HCT116 (cell line): Measurements from ENCODE around the gene POLA1. TPM values are rescaled to one million over a fixed set of nuclear protein-coding genes. Genes with fewer than 3 reads are reported as not detected.

Experiments used
- ATAC-seq: fragments of 200-7000 bp; cut with Tn5 transposase; 2 replicates; pipeline ENCODE4 v1.9.1; 2020; ENCODE audit warnings: mild to moderate bottlenecking, moderate library complexity
- BruUV-seq: library from RNA; stranded (reverse); fragments of 400-500 nt; replicated peaks from 2 replicates; lab custom pipeline; 2021; lab: Mats Ljungman, UMichigan
- CTCF ChIA-PET: fragments of 300-600 bp; sonication (Branson Sonifier 250); formaldehyde crosslinking; loops from one replicate; lab custom pipeline; 2021; ENCODE audit warnings: antibody characterized with exemption; lab: Charles Lee
- POLR2A ChIA-PET: fragments of 300-600, 350-600 bp; sonication (Branson Sonifier 250); formaldehyde crosslinking; loops from one replicate; lab custom pipeline; 2021; ENCODE audit warnings: antibody characterized with exemption; lab: Charles Lee
- RAD21 ChIA-PET, 2 experiments: fragments of 300-600 bp; sonication (Branson Sonifier 250); formaldehyde crosslinking; loops; one replicate each; lab custom pipeline; 2023; ENCODE audit warnings: low total read pairs in 2 of 2; ENCODE audit not compliant: uncharacterized antibody in 2 of 2, unreplicated experiment in 2 of 2, low non-redundant PET in 1 of 2; lab: Charles Lee
- DNase-seq: peaks from one replicate; pipeline ENCODE4 v3.0.0-alpha.2; 2010; ENCODE audit warnings: low read depth, low spot score
- H2AFZ ChIP-seq: fragments of 200-600 bp; shearing (Covaris generic), sonication (generic); 2 replicates; pipeline ENCODE4 v1.6.1; 2017; ENCODE audit warnings: low read depth, mixed run types, mixed read lengths, antibody characterized with exemption, low read length; ENCODE audit not compliant: poor library complexity, severe bottlenecking
- H3K27ac ChIP-seq: 2 replicates; pipeline ENCODE4 v1.5.1; 2012; ENCODE audit warnings: low read depth, low read length
- H3K27me3 ChIP-seq: fragments of 200-600 bp; sonication (generic); 2 replicates; pipeline ENCODE4 v1.6.1; 2016; ENCODE audit warnings: mixed run types, low read length, mixed read lengths; ENCODE audit not compliant: insufficient read depth
- H3K36me3 ChIP-seq, 2 experiments: fragments of 200-500 bp in 1 of 2; fragments of 200-600 bp in 1 of 2; sonication (Bioruptor generic) in 1 of 2; sonication (generic) in 1 of 2; 2 replicates each; pipeline versions ENCODE4 v1.5.1 to v1.6.1; 2014 to 2016; ENCODE audit warnings: low read length in 2 of 2, inconsistent platforms in 1 of 2, mixed read lengths in 1 of 2, mixed run types in 1 of 2; ENCODE audit not compliant: insufficient read depth in 2 of 2, control insufficient read depth in 1 of 2
- H3K4me1 ChIP-seq, 2 experiments: fragments of 200-600 bp in 1 of 2; sonication (generic) in 1 of 2; 2 replicates each; pipeline versions ENCODE4 v1.5.1 to v1.6.1; 2012 to 2017; ENCODE audit warnings: low read length in 2 of 2, inconsistent platforms in 1 of 2, mild to moderate bottlenecking in 1 of 2, mixed read lengths in 1 of 2, mixed run types in 1 of 2, moderate library complexity in 1 of 2; ENCODE audit not compliant: insufficient read depth in 2 of 2, control insufficient read depth in 1 of 2
- H3K4me2 ChIP-seq: fragments of 200-600 bp; sonication (generic); 2 replicates; pipeline ENCODE4 v1.6.1; 2017; ENCODE audit warnings: mixed run types, low read length, mixed read lengths
- H3K4me3 ChIP-seq, 2 experiments: fragments of 200-600 bp in 1 of 2; sonication (generic) in 1 of 2; replicated peaks in 1 of 2; 2 replicates each; pipeline ENCODE4 v1.5.1; 2011 to 2016; ENCODE audit warnings: low read length in 2 of 2, control low read depth in 1 of 2, low read depth in 1 of 2, mild to moderate bottlenecking in 1 of 2, mixed read lengths in 1 of 2, mixed run types in 1 of 2
- H3K79me2 ChIP-seq: fragments of 200-600 bp; sonication (generic); 2 replicates; pipeline ENCODE4 v1.6.1; 2017; ENCODE audit warnings: mild to moderate bottlenecking, mixed run types, low read length, moderate library complexity, mixed read lengths; ENCODE audit not compliant: insufficient read depth
- H3K9ac ChIP-seq: fragments of 200-600 bp; sonication (generic); 2 replicates; pipeline ENCODE4 v1.6.1; 2016; ENCODE audit warnings: low read length, mixed read lengths
- H3K9me2 ChIP-seq: fragments of 200-600 bp; sonication (generic), shearing (Covaris generic); 2 replicates; pipeline ENCODE4 v1.6.1; 2017; ENCODE audit warnings: mixed run types, mild to moderate bottlenecking, moderate library complexity; ENCODE audit not compliant: insufficient read depth
- H3K9me3 ChIP-seq, 2 experiments: fragments of 200-500 bp in 1 of 2; fragments of 200-600 bp in 1 of 2; sonication (Bioruptor generic) in 1 of 2; sonication (generic) in 1 of 2; 2 replicates each; pipeline ENCODE4 v1.6.1; 2014 to 2017; ENCODE audit warnings: low read length in 2 of 2, mixed read lengths in 2 of 2, inconsistent platforms in 1 of 2, low read depth in 1 of 2, mild to moderate bottlenecking in 1 of 2, mixed run types in 1 of 2, moderate library complexity in 1 of 2; ENCODE audit not compliant: control insufficient read depth in 1 of 2, insufficient read depth in 1 of 2
- H4K20me1 ChIP-seq: fragments of 200-600 bp; sonication (generic), shearing (Covaris generic); 2 replicates; pipeline ENCODE4 v1.6.1; 2017; ENCODE audit warnings: mixed run types, mild to moderate bottlenecking, moderate library complexity; ENCODE audit not compliant: insufficient read depth
- CBX3 ChIP-seq: IDR thresholded peaks from 2 replicates; pipeline ENCODE4 v1.6.1; 2012; ENCODE audit warnings: low read depth
- CEBPB ChIP-seq: IDR thresholded peaks from 2 replicates; pipeline ENCODE4 v1.6.1; 2012; ENCODE audit warnings: low read depth
- FOSL1 ChIP-seq: IDR thresholded peaks from 2 replicates; pipeline ENCODE4 v1.6.1; 2012; ENCODE audit warnings: low read depth
- POLR2A ChIP-seq: IDR thresholded peaks from 2 replicates; pipeline ENCODE4 v1.7.0; 2011; ENCODE audit warnings: borderline replicate concordance; ENCODE audit not compliant: insufficient read depth, insufficient read length; ENCODE audit errors: extremely low read depth
- YY1 ChIP-seq: IDR thresholded peaks from 2 replicates; pipeline ENCODE4 v1.6.1; 2011; ENCODE audit warnings: low read length, low read depth, moderate library complexity, mild to moderate bottlenecking; ENCODE audit not compliant: insufficient replicate concordance; ENCODE audit errors: extremely low read depth
- ZFX ChIP-seq: fragments of 450-650 bp; IDR thresholded peaks from 2 replicates; pipeline ENCODE4 v1.6.1; 2017
- intact Hi-C: fragments of 100-400 bp; cut with micrococcal nuclease; formaldehyde crosslinking; loops from 2 replicates; pipeline ENCODE4 v1.10.0; 2022
- total RNA-seq: library from RNA; stranded (reverse); gene quantifications from one replicate; pipeline ENCODE4 v1.2.1, GENCODE V29; 2021; ENCODE audit not compliant: unreplicated experiment
- TF ChIP-seq, protein P1 (sequence below): IDR thresholded peaks from 2 replicates; pipeline ENCODE4 v1.6.1; 2012

POLA1 gene
- total RNA-seq, 1 experiment from 2014 or later, result 27.0 TPM

DNA sequence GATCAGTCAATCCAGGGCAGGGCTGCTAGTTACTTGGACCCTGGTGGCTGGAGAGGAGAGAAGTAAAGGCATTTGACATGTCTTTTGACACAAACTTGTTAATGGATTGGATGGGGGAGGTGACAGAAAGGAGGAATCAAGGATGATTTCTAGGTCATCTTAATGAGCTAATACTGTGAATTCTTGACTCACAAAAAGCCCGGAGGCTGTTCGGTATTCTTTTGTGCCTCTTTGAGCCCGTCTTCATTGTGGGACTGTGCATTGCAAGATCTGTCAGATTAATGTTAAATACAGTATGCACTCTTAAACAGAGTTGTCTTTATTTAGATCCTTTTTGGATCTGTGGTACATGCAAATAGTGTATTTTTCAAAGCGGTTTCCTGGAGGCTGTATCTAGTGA is 25.1 kb downstream of the POLA1 start:
- no peak overlapping the region for H3K27ac ChIP-seq
- no peaks in the 10 kb centered on the region for H3K27me3 ChIP-seq
- intact Hi-C loops, result no loop called here
- H3K9ac ChIP-seq, result no peak overlapping the region
- no peaks in the 10 kb centered on the region for H4K20me1 ChIP-seq
- ChIA-PET POLR2A (no interaction called here), RAD21 (no interaction called here), CTCF (no interaction called here)
- H3K36me3 ChIP-seq, result peaks cover 2 to 10% of the 10 kb centered on the region in 2 experiments; a peak in 3 of 4 replicates
- TF ChIP-seq CBX3, result no peak
- TF ChIP-seq CEBPB, result no peak
- TF ChIP-seq, protein P1, sequence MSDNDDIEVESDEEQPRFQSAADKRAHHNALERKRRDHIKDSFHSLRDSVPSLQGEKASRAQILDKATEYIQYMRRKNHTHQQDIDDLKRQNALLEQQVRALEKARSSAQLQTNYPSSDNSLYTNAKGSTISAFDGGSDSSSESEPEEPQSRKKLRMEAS, result no peak
- TF ChIP-seq POLR2A, result no peak
- TF ChIP-seq YY1, result no peak
- TF ChIP-seq ZFX, result no peak
- H2AFZ ChIP-seq, result no peak overlapping the region
- H3K4me1 ChIP-seq, result no peaks in the 10 kb centered on the region
- DNase-seq, result no peak
- no peaks in the 10 kb centered on the region for H3K9me2 ChIP-seq
- no peak for ATAC-seq
- BruUV-seq, result no TSS peak
- no peak overlapping the region for H3K4me2 ChIP-seq
- H3K79me2 ChIP-seq, result peaks cover 37% of the 10 kb centered on the region
- H3K9me3 ChIP-seq, result no peaks in the 10 kb centered on the region
- no peak overlapping the region for H3K4me3 ChIP-seq

DNA sequence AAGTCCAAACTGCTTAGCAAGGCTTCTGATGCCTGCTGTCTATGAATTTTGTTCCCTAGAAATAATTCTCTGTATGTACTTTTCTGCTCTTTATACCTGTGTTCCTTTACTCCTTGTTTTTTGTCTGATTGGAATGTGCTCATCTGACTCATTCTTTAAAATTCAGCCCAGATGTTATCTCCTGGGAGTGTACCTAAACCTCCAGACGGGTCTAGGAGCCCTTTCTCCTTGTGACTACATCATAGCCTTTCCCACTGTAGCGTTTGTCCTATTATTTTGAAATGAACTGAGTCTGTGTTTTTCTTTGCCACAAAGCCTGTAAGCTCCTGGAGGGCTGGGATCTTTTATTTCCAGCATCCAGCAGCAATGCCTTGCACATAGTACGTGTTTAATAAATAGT is 26.3 kb downstream of the POLA1 start:
- Histone ChIP-seq H3K4me2 (no peak overlapping the region), H3K79me2 (peaks cover 37% of the 10 kb centered on the region), H3K27ac (no peak overlapping the region), H3K4me1 (no peaks in the 10 kb centered on the region), H3K9me3 (no peaks in the 10 kb centered on the region), H3K9ac (no peak overlapping the region), H4K20me1 (no peaks in the 10 kb centered on the region), H3K9me2 (no peaks in the 10 kb centered on the region), H3K36me3 (peaks cover 0 to 10% of the 10 kb centered on the region in 2 experiments; a peak in 3 of 4 replicates), H3K4me3 (no peak overlapping the region), H3K27me3 (no peaks in the 10 kb centered on the region), H2AFZ (no peak overlapping the region)
- ChIA-PET CTCF (no interaction called here), POLR2A (no interaction called here), RAD21 (no interaction called here)
- ATAC-seq (no peak), DNase-seq (no peak)
- intact Hi-C loops, result no loop called here
- BruUV-seq, result no TSS peak
- TF ChIP-seq FOSL1, result no peak
- TF ChIP-seq, all 23 proteins: peak for 0
